ENCODE data around the gene CDC45.

Gene CDC45

DNA sequence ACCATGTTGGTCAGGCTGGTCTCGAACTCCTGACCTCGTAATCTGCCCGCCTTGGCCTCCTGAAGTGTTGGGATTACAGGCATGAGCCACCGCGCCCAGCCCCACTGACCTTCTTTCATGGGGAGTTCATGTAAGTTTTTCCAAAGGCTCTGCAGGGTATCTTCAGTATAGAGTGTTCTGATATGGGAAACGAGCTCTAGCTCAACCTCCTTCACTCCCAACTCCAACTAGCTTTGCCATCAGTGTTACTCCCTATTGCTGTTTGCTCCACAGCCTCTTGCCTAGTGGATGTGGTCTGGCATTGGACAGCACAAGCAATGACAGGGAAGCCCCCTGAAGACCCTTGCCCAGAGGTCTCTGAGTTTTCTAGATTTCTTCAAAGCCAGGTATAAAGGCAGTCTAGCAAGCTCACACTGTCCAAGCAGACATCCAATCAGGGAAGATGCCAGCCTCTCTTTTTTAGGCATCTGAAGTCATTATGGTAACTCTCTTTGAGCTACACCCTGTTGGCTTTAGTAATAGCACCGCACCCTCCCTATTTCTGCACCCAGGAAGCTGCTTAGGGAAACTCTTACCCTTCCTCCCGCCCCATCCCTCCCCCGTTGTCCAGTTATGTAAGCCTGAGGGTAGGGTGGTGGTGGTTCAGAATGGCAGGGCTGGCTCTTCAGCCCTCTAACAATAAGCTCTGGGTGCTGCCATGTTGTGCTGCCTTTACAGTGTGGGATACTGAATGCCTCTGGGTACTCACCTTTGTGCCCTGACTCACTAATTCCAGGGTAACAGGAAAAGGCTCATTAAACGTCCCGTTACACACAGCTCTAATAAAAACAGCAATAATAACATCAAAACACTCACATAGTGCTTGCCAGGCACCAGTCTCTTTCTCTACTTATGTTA lies 85.9 kb downstream of the CDC45 start:
- POLR2A ChIA-PET, result no interaction called here
- TF ChIP-seq OVOL3 (tag by site-specific recombination; IDR thresholded peaks at IDR 0.05) (no peak), ZNF707 (tag by site-specific recombination; IDR thresholded peaks at IDR 0.05) (no peak), ZNF426 (tag by site-specific recombination; IDR thresholded peaks at IDR 0.05) (no peak), ZFP69B (tag by site-specific recombination; IDR thresholded peaks at IDR 0.05) (no peak), ZSCAN30 (tag by site-specific recombination; IDR thresholded peaks at IDR 0.05) (no peak), EGR2 (tag by site-specific recombination; IDR thresholded peaks at IDR 0.05; ENCODE audit: low read depth) (no peak), ZNF792 (tag by site-specific recombination; IDR thresholded peaks at IDR 0.05) (no peak), GLIS1 (tag by site-specific recombination; IDR thresholded peaks at IDR 0.05) (no peak), ZNF311 (tag by site-specific recombination; IDR thresholded peaks at IDR 0.05; ENCODE audit: borderline replicate concordance) (no peak), ZNF610 (tag by site-specific recombination; IDR thresholded peaks at IDR 0.05; ENCODE audit: borderline replicate concordance) (no peak), ZNF624 (tag by site-specific recombination; IDR thresholded peaks at IDR 0.05) (no peak), ZNF626 (tag by site-specific recombination; IDR thresholded peaks at IDR 0.05) (no peak), ZNF664 (tag by site-specific recombination; IDR thresholded peaks at IDR 0.05) (no peak), MEIS1 (CRISPR knock-in tag; IDR thresholded peaks at IDR 0.05; ENCODE audit: borderline replicate concordance) (no peak), ZNF239 (tag by site-specific recombination; IDR thresholded peaks at IDR 0.05) (no peak), MYNN (tag by site-specific recombination; IDR thresholded peaks at IDR 0.05; ENCODE audit: borderline replicate concordance) (no peak), ZNF654 (tag by site-specific recombination; IDR thresholded peaks at IDR 0.05; ENCODE audit: low read depth) (no peak)
- TF ChIP-seq, protein P1, sequence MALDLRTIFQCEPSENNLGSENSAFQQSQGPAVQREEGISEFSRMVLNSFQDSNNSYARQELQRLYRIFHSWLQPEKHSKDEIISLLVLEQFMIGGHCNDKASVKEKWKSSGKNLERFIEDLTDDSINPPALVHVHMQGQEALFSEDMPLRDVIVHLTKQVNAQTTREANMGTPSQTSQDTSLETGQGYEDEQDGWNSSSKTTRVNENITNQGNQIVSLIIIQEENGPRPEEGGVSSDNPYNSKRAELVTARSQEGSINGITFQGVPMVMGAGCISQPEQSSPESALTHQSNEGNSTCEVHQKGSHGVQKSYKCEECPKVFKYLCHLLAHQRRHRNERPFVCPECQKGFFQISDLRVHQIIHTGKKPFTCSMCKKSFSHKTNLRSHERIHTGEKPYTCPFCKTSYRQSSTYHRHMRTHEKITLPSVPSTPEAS (tag by site-specific recombination; IDR thresholded peaks at IDR 0.05), result no peak
- TF ChIP-seq, protein P2, sequence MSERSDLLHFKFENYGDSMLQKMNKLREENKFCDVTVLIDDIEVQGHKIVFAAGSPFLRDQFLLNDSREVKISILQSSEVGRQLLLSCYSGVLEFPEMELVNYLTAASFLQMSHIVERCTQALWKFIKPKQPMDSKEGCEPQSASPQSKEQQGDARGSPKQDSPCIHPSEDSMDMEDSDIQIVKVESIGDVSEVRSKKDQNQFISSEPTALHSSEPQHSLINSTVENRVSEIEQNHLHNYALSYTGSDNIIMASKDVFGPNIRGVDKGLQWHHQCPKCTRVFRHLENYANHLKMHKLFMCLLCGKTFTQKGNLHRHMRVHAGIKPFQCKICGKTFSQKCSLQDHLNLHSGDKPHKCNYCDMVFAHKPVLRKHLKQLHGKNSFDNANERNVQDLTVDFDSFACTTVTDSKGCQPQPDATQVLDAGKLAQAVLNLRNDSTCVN (tag by site-specific recombination; optimal IDR thresholded peaks at IDR 0.05), result no peak
- TF ChIP-seq, protein P3, sequence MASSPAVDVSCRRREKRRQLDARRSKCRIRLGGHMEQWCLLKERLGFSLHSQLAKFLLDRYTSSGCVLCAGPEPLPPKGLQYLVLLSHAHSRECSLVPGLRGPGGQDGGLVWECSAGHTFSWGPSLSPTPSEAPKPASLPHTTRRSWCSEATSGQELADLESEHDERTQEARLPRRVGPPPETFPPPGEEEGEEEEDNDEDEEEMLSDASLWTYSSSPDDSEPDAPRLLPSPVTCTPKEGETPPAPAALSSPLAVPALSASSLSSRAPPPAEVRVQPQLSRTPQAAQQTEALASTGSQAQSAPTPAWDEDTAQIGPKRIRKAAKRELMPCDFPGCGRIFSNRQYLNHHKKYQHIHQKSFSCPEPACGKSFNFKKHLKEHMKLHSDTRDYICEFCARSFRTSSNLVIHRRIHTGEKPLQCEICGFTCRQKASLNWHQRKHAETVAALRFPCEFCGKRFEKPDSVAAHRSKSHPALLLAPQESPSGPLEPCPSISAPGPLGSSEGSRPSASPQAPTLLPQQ (tag by site-specific recombination; IDR thresholded peaks at IDR 0.05), result no peak
- H3K27ac ChIP-seq (ENCODE audit: extremely low read depth, low read depth, low read length), result no peak overlapping the region
- no peaks in the 10 kb centered on the region for H3K4me1 ChIP-seq (ENCODE audit: control insufficient read depth, insufficient read depth, low read length)
- CTCF ChIA-PET, result interaction anchor here (0.9 to 1.0 kb wide), 2 partner anchors 64 to 92 kb away, joined by 3 to 7 read pairs; no protein-coding TSS in a partner anchor
- H3K36me3 ChIP-seq (ENCODE audit: control insufficient read depth in 2 of 2, insufficient read depth in 1 of 2, low read length in 2 of 2), result no peaks in the 10 kb centered on the region
- no peaks in the 10 kb centered on the region for H3K9me3 ChIP-seq (ENCODE audit: control insufficient read depth, insufficient read depth, low read depth, low read length)
- no peak overlapping the region for H3K4me3 ChIP-seq (ENCODE audit: low read depth, low read length)

Measured in HEK293 (cell line).